Breast epithelium (tissue), 4 donors: ENCODE results near the gene LSM12. TPM values are rescaled to one million over a fixed set of nuclear protein-coding genes. Genes with fewer than 3 reads are reported as not detected.

ENCODE experiments used
- DNase-seq, 2 donors: peaks; one replicate each; pipeline ENCODE4 v3.0.0-alpha.2; 2019; ENCODE audit warnings: low spot score in 2 of 2
- H3K27ac ChIP-seq, 2 donors: fragments of 200-600 bp; sonication (generic) in 1 of 2; one replicate each; pipeline ENCODE4 v1.5.1; 2016 to 2019; ENCODE audit warnings: mild to moderate bottlenecking in 1 of 2
- H3K27me3 ChIP-seq, 2 donors: fragments of 200-600 bp; sonication (generic) in 1 of 2; one replicate each; pipeline versions ENCODE4 v1.5.1 to v1.6.0; 2017 to 2019; ENCODE audit warnings: control low read depth in 1 of 2, mild to moderate bottlenecking in 1 of 2
- H3K36me3 ChIP-seq: fragments of 200-600 bp; one replicate; pipeline ENCODE4 v1.5.1; 2019
- H3K4me1 ChIP-seq, 2 donors: fragments of 200-600 bp; sonication (generic); one replicate each; pipeline ENCODE4 v1.5.1; 2016 to 2019; ENCODE audit warnings: control low read depth in 1 of 2
- H3K4me3 ChIP-seq, 3 donors: fragments of 200-600 bp; sonication (generic); 1 replicate in 2 of 3; 2 replicates in 1 of 3; pipeline ENCODE4 v1.5.1; 2016 to 2019; ENCODE audit warnings: mild to moderate bottlenecking in 3 of 3, moderate library complexity in 2 of 3
- H3K9me3 ChIP-seq, 2 donors: fragments of 200-600 bp; sonication (generic) in 1 of 2; one replicate each; pipeline ENCODE4 v1.5.1; 2016 to 2019; ENCODE audit warnings: control low read depth in 1 of 2
- CTCF ChIP-seq, 3 donors: fragments of 450-650 bp; IDR thresholded peaks; one replicate each; pipeline ENCODE4 v1.5.1; 2016 to 2017; ENCODE audit warnings: antibody characterized with exemption in 3 of 3, mild to moderate bottlenecking in 3 of 3, moderate library complexity in 3 of 3
- POLR2A ChIP-seq: fragments of 450-650 bp; IDR thresholded peaks from one replicate; pipeline ENCODE4 v1.6.1; 2016; ENCODE audit warnings: antibody characterized with exemption, mild to moderate bottlenecking, moderate library complexity
- POLR2AphosphoS5 ChIP-seq, 3 donors: sonication (generic); formaldehyde crosslinking; IDR thresholded peaks; one replicate each; pipeline ENCODE4 v1.6.1; 2017; ENCODE audit warnings: antibody characterized with exemption in 3 of 3
- intact Hi-C: fragments of 100-400 bp; cut with DNase I; formaldehyde crosslinking; loops from one replicate; pipeline ENCODE4 v1.15.1; 2023; ENCODE audit warnings: low total_unique reads
- total RNA-seq, 3 donors: library from RNA; depleted of rRNA; stranded (reverse); fragments of >200 nt; gene quantifications; one replicate each; pipeline ENCODE4 v1.1.0, GENCODE V29; 2016

LSM12 gene
- total RNA-seq, 3 donors from 2014 or later = 36.8 to 45.4 (median 43.6) TPM

- peak overlapping the region; percentile 68 to 75 for H3K27ac ChIP-seq
These were observed 20.8 kb upstream of the LSM12 start for GRCh38 chr17:44087319-44087718.

GRCh38 chr17:44086364-44087311 lies 20.2 kb upstream of the LSM12 start:
- H3K36me3 ChIP-seq = no peaks in the 10 kb centered on the region
- intact Hi-C loops = no loop called here

More at GRCh38 chr17:44087319-44087718, 20.8 kb upstream of the LSM12 start:
- Histone ChIP-seq H3K9me3 (no peaks in the 10 kb centered on the region), H3K36me3 (no peaks in the 10 kb centered on the region), H3K4me1 (peaks cover 0 to 7% of the 10 kb centered on the region in 2 donors), H3K4me3 (no peak overlapping the region), H3K27me3 (no peaks in the 10 kb centered on the region)
- no peak for TF ChIP-seq CTCF (IDR thresholded peaks at IDR 0.05)
- TF ChIP-seq POLR2A = no peak
- TF ChIP-seq POLR2AphosphoS5 (IDR thresholded peaks at IDR 0.05) = no peak
- intact Hi-C loops = no loop called here
- DNase-seq = no peak

GRCh38 chr17:44085908-44086307 lies 19.4 kb upstream of the LSM12 start:
- Histone ChIP-seq H3K36me3 (no peaks in the 10 kb centered on the region), H3K27ac (peak overlapping the region; percentile 66 to 68)
- TF ChIP-seq POLR2A (no peak), CTCF (IDR thresholded peaks at IDR 0.05) (no peak)

More at GRCh38 chr17:44086364-44087311, 20.2 kb upstream of the LSM12 start:
- TF ChIP-seq POLR2A (no peak), CTCF (IDR thresholded peaks at IDR 0.05) (no peak), POLR2AphosphoS5 (IDR thresholded peaks at IDR 0.05) (no peak)
- no peak for DNase-seq
- H3K9me3 ChIP-seq = no peaks in the 10 kb centered on the region
- no peaks in the 10 kb centered on the region for H3K27me3 ChIP-seq
- peaks cover 0 to 7% of the 10 kb centered on the region in 2 donors for H3K4me1 ChIP-seq
- H3K4me3 ChIP-seq = no peak overlapping the region
- peak overlapping the region; percentile 68 to 75 for H3K27ac ChIP-seq

GRCh38 chr17:44084921-44085320 lies 18.4 kb upstream of the LSM12 start:
- peaks cover 0 to 7% of the 10 kb centered on the region in 2 donors for H3K4me1 ChIP-seq
- no peaks in the 10 kb centered on the region for H3K9me3 ChIP-seq
- H3K36me3 ChIP-seq = no peaks in the 10 kb centered on the region
- no peak for DNase-seq
- H3K27me3 ChIP-seq = no peaks in the 10 kb centered on the region
- no peak for TF ChIP-seq CTCF (IDR thresholded peaks at IDR 0.05)
- no peak for TF ChIP-seq POLR2A
- TF ChIP-seq POLR2AphosphoS5 (IDR thresholded peaks at IDR 0.05) = no peak
- H3K27ac ChIP-seq = no peak overlapping the region
- no peak overlapping the region for H3K4me3 ChIP-seq
- intact Hi-C loops = no loop called here

More at GRCh38 chr17:44085908-44086307, 19.4 kb upstream of the LSM12 start:
- H3K27me3 ChIP-seq = no peaks in the 10 kb centered on the region
- H3K4me1 ChIP-seq = peaks cover 0 to 7% of the 10 kb centered on the region in 2 donors
- no peak for DNase-seq
- intact Hi-C loops = no loop called here
- H3K4me3 ChIP-seq = no peak overlapping the region
- no peaks in the 10 kb centered on the region for H3K9me3 ChIP-seq

- TF ChIP-seq CTCF (IDR thresholded peaks at IDR 0.05) = no peak
- peaks cover 0 to 7% of the 10 kb centered on the region in 2 donors for H3K4me1 ChIP-seq
- H3K9me3 ChIP-seq = no peaks in the 10 kb centered on the region
- DNase-seq = no peak
- no peak overlapping the region for H3K4me3 ChIP-seq
- H3K27me3 ChIP-seq = no peaks in the 10 kb centered on the region
- H3K27ac ChIP-seq = no peak overlapping the region
- intact Hi-C loops = no loop called here
- no peaks in the 10 kb centered on the region for H3K36me3 ChIP-seq
These were observed 17.7 kb upstream of the LSM12 start for GRCh38 chr17:44084131-44084538.
